ENCODE results near the gene RRAD.

The RRAD gene

GRCh38 chr16:66891360-66891759 lies 34.0 kb downstream of the RRAD start:
- DNase-seq (ENCODE audit: low read depth, low spot score): no peak
- no peaks in the 10 kb centered on the region for H3K9me3 ChIP-seq (ENCODE audit: low read depth, low read length)
- H3K9ac ChIP-seq (ENCODE audit: insufficient read length): no peak overlapping the region
- no peak overlapping the region for H3K27ac ChIP-seq
- no peak overlapping the region for H3K4me3 ChIP-seq
- H3K36me3 ChIP-seq (ENCODE audit: insufficient read depth, low read length): no peaks in the 10 kb centered on the region
- TF ChIP-seq EZH2 (IDR thresholded peaks at IDR 0.05) (no peak), POLR2AphosphoS5 (IDR thresholded peaks at IDR 0.05; ENCODE audit: borderline replicate concordance, low read depth, low read length) (no peak), FOXP2 (optimal IDR thresholded peaks at IDR 0.05; ENCODE audit: control extremely low read depth, extremely low read length, insufficient read depth) (no peak)

GRCh38 chr16:66890799-66891198 lies 34.5 kb downstream of the RRAD start:
- peaks cover 2% of the 10 kb centered on the region; the same call in 1 of the 2 replicates for H3K36me3 ChIP-seq (ENCODE audit: insufficient read depth, low read length)
- no peak overlapping the region for H3K4me3 ChIP-seq
- H3K9ac ChIP-seq (ENCODE audit: insufficient read length): no peak overlapping the region
- no peak for TF ChIP-seq FOXP2 (optimal IDR thresholded peaks at IDR 0.05; ENCODE audit: control extremely low read depth, extremely low read length, insufficient read depth)
- no peak for TF ChIP-seq POLR2AphosphoS5 (IDR thresholded peaks at IDR 0.05; ENCODE audit: borderline replicate concordance, low read depth, low read length)
- no peak for TF ChIP-seq EZH2 (IDR thresholded peaks at IDR 0.05)
- no peak overlapping the region; the same call in 1 of the 2 replicates for H3K27ac ChIP-seq
- DNase-seq (ENCODE audit: low read depth, low spot score): no peak
- H3K9me3 ChIP-seq (ENCODE audit: low read depth, low read length): no peaks in the 10 kb centered on the region

- TF ChIP-seq EZH2 (IDR thresholded peaks at IDR 0.05) (no peak), FOXP2 (optimal IDR thresholded peaks at IDR 0.05; ENCODE audit: control extremely low read depth, extremely low read length, insufficient read depth) (no peak), POLR2AphosphoS5 (IDR thresholded peaks at IDR 0.05; ENCODE audit: borderline replicate concordance, low read depth, low read length) (no peak)
- H3K36me3 ChIP-seq (ENCODE audit: insufficient read depth, low read length): peaks cover 10% of the 10 kb centered on the region; the same call in 1 of the 2 replicates
- no peak overlapping the region for H3K9ac ChIP-seq (ENCODE audit: insufficient read length)
- H3K4me3 ChIP-seq: no peak overlapping the region
- no peak overlapping the region for H3K27ac ChIP-seq
- no peaks in the 10 kb centered on the region for H3K9me3 ChIP-seq (ENCODE audit: low read depth, low read length)
- no peak for DNase-seq (ENCODE audit: low read depth, low spot score)
Observed at GRCh38 chr16:66889622-66890021, 35.7 kb downstream of the RRAD start.

GRCh38 chr16:66888647-66889615 lies 36.4 kb downstream of the RRAD start:
- TF ChIP-seq EZH2 (IDR thresholded peaks at IDR 0.05): no peak
- no peak for TF ChIP-seq FOXP2 (optimal IDR thresholded peaks at IDR 0.05; ENCODE audit: control extremely low read depth, extremely low read length, insufficient read depth)
- TF ChIP-seq POLR2AphosphoS5 (IDR thresholded peaks at IDR 0.05; ENCODE audit: borderline replicate concordance, low read depth, low read length): no peak
- no peaks in the 10 kb centered on the region for H3K9me3 ChIP-seq (ENCODE audit: low read depth, low read length)

GRCh38 chr16:66886914-66887313 lies 38.4 kb downstream of the RRAD start:
- H3K9me3 ChIP-seq (ENCODE audit: low read depth, low read length): no peaks in the 10 kb centered on the region
- TF ChIP-seq POLR2AphosphoS5 (IDR thresholded peaks at IDR 0.05; ENCODE audit: borderline replicate concordance, low read depth, low read length) (no peak), FOXP2 (optimal IDR thresholded peaks at IDR 0.05; ENCODE audit: control extremely low read depth, extremely low read length, insufficient read depth) (no peak)
- peaks cover 14% of the 10 kb centered on the region; the same call in 1 of the 2 replicates for H3K36me3 ChIP-seq (ENCODE audit: insufficient read depth, low read length)
- DNase-seq (ENCODE audit: low read depth, low spot score): no peak
- no peak overlapping the region for H3K4me3 ChIP-seq
- H3K9ac ChIP-seq (ENCODE audit: insufficient read length): no peak overlapping the region
- H3K27ac ChIP-seq: no peak overlapping the region

More at GRCh38 chr16:66888647-66889615, 36.4 kb downstream of the RRAD start:
- no peak overlapping the region for H3K4me3 ChIP-seq
- H3K36me3 ChIP-seq (ENCODE audit: insufficient read depth, low read length): peaks cover 14% of the 10 kb centered on the region; the same call in 1 of the 2 replicates
- H3K27ac ChIP-seq: no peak overlapping the region
- H3K9ac ChIP-seq (ENCODE audit: insufficient read length): no peak overlapping the region
- no peak for DNase-seq (ENCODE audit: low read depth, low spot score)

DNA sequence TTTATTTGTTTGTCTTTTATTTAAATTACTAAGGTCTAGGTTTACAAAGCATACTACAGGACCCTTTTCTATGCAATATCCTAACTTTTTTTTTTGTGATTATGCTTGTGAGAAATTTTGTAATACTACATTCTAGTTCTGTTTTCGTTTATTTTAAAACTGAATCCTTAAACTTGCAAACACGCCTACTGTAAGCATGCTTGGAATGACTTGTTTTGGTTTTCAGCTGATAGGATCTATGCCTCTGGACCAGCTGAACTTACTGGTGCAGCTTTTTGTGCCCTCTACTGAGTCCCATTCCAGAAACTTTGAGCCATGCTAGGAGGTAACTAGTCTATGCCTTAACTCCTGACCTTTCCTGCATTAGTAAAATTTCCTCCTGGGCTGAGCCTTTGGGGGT lies 39.0 kb downstream of the RRAD start:
- no peak overlapping the region for H3K27ac ChIP-seq
- no peaks in the 10 kb centered on the region for H3K9me3 ChIP-seq (ENCODE audit: low read depth, low read length)
- no peak overlapping the region for H3K4me3 ChIP-seq
- H3K36me3 ChIP-seq (ENCODE audit: insufficient read depth, low read length): peaks cover 14% of the 10 kb centered on the region; the same call in 1 of the 2 replicates
- no peak for DNase-seq (ENCODE audit: low read depth, low spot score)
- no peak for TF ChIP-seq FOXP2 (optimal IDR thresholded peaks at IDR 0.05; ENCODE audit: control extremely low read depth, extremely low read length, insufficient read depth)
- no peak for TF ChIP-seq EZH2 (IDR thresholded peaks at IDR 0.05)
- TF ChIP-seq POLR2AphosphoS5 (IDR thresholded peaks at IDR 0.05; ENCODE audit: borderline replicate concordance, low read depth, low read length): no peak
- no peak overlapping the region for H3K9ac ChIP-seq (ENCODE audit: insufficient read length)

DNA sequence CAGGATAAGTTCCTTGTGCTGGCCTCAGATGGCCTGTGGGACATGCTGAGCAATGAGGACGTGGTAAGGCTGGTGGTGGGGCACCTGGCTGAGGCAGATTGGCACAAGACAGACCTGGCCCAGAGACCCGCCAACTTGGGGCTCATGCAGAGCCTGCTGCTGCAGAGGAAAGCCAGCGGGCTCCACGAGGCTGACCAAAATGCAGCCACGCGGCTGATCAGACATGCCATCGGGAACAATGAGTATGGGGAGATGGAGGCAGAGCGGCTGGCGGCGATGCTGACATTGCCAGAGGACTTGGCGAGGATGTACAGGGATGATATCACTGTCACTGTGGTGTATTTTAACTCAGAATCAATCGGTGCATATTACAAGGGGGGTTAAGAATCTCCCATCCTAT lies 39.8 kb downstream of the RRAD start:
- Histone ChIP-seq H3K36me3 (ENCODE audit: insufficient read depth, low read length) (peaks cover 14% of the 10 kb centered on the region; the same call in 1 of the 2 replicates), H3K4me3 (no peak overlapping the region), H3K27ac (no peak overlapping the region)

DNA sequence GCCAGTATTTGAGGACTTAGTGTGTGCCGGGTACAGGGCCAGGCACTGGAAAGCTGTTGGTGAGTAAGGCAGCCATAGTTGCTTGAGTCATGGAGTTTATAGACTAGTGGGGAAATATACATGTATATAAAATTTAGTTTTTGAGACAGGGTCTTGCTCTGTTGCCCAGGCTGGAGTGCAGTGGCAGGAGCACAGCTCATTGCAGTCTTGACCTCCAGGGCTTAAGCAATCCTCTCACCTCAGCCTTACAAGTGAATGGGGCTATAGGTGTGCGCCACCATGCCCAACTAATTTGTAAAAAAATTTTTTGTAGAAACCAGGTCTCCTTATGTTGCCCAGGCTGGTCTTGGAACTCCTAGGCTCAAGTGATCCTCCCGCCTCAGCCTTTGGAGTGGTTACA lies 42.6 kb downstream of the RRAD start:
- no peak overlapping the region for H3K27ac ChIP-seq
- no peak for DNase-seq (ENCODE audit: low read depth, low spot score)
- no peak overlapping the region for H3K4me3 ChIP-seq
- no peak overlapping the region for H3K9ac ChIP-seq (ENCODE audit: insufficient read length)
- peaks cover 14% of the 10 kb centered on the region; the same call in 1 of the 2 replicates for H3K36me3 ChIP-seq (ENCODE audit: insufficient read depth, low read length)
- TF ChIP-seq EZH2 (IDR thresholded peaks at IDR 0.05): no peak
- TF ChIP-seq FOXP2 (optimal IDR thresholded peaks at IDR 0.05; ENCODE audit: control extremely low read depth, extremely low read length, insufficient read depth): no peak
- no peak for TF ChIP-seq POLR2AphosphoS5 (IDR thresholded peaks at IDR 0.05; ENCODE audit: borderline replicate concordance, low read depth, low read length)
- H3K9me3 ChIP-seq (ENCODE audit: low read depth, low read length): no peaks in the 10 kb centered on the region

More for the DNA sequence above, 39.8 kb downstream of the RRAD start:
- Histone ChIP-seq H3K9me3 (ENCODE audit: low read depth, low read length) (no peaks in the 10 kb centered on the region), H3K9ac (ENCODE audit: insufficient read length) (no peak overlapping the region)
- TF ChIP-seq FOXP2 (optimal IDR thresholded peaks at IDR 0.05; ENCODE audit: control extremely low read depth, extremely low read length, insufficient read depth) (no peak), EZH2 (IDR thresholded peaks at IDR 0.05) (no peak), POLR2AphosphoS5 (IDR thresholded peaks at IDR 0.05; ENCODE audit: borderline replicate concordance, low read depth, low read length) (no peak)
- DNase-seq (ENCODE audit: low read depth, low spot score): no peak

Measured in SK-N-MC (cell line).